ENCODE measurements around the gene E4F1.

Gene E4F1

GRCh38 chr16:2188395-2188794 is 35.0 kb upstream of the E4F1 start:
- TF ChIP-seq, protein P1, sequence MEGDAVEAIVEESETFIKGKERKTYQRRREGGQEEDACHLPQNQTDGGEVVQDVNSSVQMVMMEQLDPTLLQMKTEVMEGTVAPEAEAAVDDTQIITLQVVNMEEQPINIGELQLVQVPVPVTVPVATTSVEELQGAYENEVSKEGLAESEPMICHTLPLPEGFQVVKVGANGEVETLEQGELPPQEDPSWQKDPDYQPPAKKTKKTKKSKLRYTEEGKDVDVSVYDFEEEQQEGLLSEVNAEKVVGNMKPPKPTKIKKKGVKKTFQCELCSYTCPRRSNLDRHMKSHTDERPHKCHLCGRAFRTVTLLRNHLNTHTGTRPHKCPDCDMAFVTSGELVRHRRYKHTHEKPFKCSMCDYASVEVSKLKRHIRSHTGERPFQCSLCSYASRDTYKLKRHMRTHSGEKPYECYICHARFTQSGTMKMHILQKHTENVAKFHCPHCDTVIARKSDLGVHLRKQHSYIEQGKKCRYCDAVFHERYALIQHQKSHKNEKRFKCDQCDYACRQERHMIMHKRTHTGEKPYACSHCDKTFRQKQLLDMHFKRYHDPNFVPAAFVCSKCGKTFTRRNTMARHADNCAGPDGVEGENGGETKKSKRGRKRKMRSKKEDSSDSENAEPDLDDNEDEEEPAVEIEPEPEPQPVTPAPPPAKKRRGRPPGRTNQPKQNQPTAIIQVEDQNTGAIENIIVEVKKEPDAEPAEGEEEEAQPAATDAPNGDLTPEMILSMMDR (IDR thresholded peaks at IDR 0.05; ENCODE audit: low read depth, low read length): no peak
- in situ Hi-C loops (cut with HindIII; ENCODE audit: low sequenced_read_pairs): no loop called here
- DNase-seq (ENCODE audit: low read depth, low spot score): no peak
- H3K4me3 ChIP-seq (ENCODE audit: low read depth, low read length): no peak overlapping the region

- TF ChIP-seq, protein P1 (IDR thresholded peaks at IDR 0.05; ENCODE audit: low read depth, low read length): no peak
- no peak overlapping the region for H3K4me3 ChIP-seq (ENCODE audit: low read depth, low read length)
- DNase-seq (ENCODE audit: low read depth, low spot score): no peak
- in situ Hi-C loops (cut with HindIII; ENCODE audit: low sequenced_read_pairs): no loop called here
These were observed 34.0 kb upstream of the E4F1 start for GRCh38 chr16:2189252-2189893.

- no peak for DNase-seq (ENCODE audit: low read depth, low spot score)
- TF ChIP-seq, protein P1 (IDR thresholded peaks at IDR 0.05; ENCODE audit: low read depth, low read length): no peak
- H3K4me3 ChIP-seq (ENCODE audit: low read depth, low read length): no peak overlapping the region
- in situ Hi-C loops (cut with HindIII; ENCODE audit: low sequenced_read_pairs): no loop called here
These were observed 33.3 kb upstream of the E4F1 start for GRCh38 chr16:2190002-2190658.

- TF ChIP-seq, protein P1 (IDR thresholded peaks at IDR 0.05; ENCODE audit: low read depth, low read length): no peak
- no peak overlapping the region for H3K4me3 ChIP-seq (ENCODE audit: low read depth, low read length)
- DNase-seq (ENCODE audit: low read depth, low spot score): no peak
- in situ Hi-C loops (cut with HindIII; ENCODE audit: low sequenced_read_pairs): no loop called here
These were observed 32.5 kb upstream of the E4F1 start for GRCh38 chr16:2190659-2191445.

DNA sequence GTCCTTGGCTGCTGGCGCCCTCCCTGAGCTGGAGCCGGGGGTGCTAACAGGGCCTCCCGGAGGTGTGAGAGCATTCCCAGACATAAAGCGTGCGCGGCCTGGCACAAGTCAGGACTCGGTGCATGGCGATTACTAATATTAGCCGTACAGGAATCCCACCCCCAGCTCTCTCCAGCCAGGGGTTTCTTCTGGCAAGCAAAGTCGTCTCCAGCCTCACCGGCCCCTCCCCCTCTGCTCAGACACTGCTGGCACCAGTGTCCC is 32.0 kb upstream of the E4F1 start:
- TF ChIP-seq, protein P1 (IDR thresholded peaks at IDR 0.05; ENCODE audit: low read depth, low read length): no peak
- DNase-seq (ENCODE audit: low read depth, low spot score): no peak
- no peak overlapping the region for H3K4me3 ChIP-seq (ENCODE audit: low read depth, low read length)
- in situ Hi-C loops (cut with HindIII; ENCODE audit: low sequenced_read_pairs): no loop called here

- in situ Hi-C loops (cut with HindIII; ENCODE audit: low sequenced_read_pairs): no loop called here
- no peak overlapping the region for H3K4me3 ChIP-seq (ENCODE audit: low read depth, low read length)
- DNase-seq (ENCODE audit: low read depth, low spot score): no peak
- TF ChIP-seq, protein P1 (IDR thresholded peaks at IDR 0.05; ENCODE audit: low read depth, low read length): no peak
These were observed 29.1 kb upstream of the E4F1 start for GRCh38 chr16:2194166-2194834.
